Omental fat pad (tissue), 4 donors: Measurements from ENCODE around the gene ETFB. TPM values are rescaled to one million over a fixed set of nuclear protein-coding genes. Genes with fewer than 3 reads are reported as not detected.

ENCODE experiments used
- ATAC-seq: fragments of 150-250 bp; one replicate; pipeline ENCODE4 v1.9.1; 2016; ENCODE audit warnings: mild to moderate bottlenecking, moderate library complexity; ENCODE audit not compliant: low FRiP score
- DNase-seq: peaks from one replicate; pipeline ENCODE4 v3.0.0-alpha.2; 2019; ENCODE audit warnings: low spot score
- CTCF ChIP-seq, 3 donors: fragments of 450-650 bp; IDR thresholded peaks; one replicate each; pipeline ENCODE4 v1.5.1; 2016 to 2017; ENCODE audit warnings: antibody characterized with exemption in 3 of 3, mild to moderate bottlenecking in 3 of 3, moderate library complexity in 2 of 3
- total RNA-seq, 4 donors: library from RNA; depleted of rRNA; stranded (reverse); fragments of >200 nt; gene quantifications; one replicate each; pipeline ENCODE4 v1.1.0, GENCODE V29; 2016

ETFB gene
- total RNA-seq, 4 donors from 2014 or later: 136 to 251 (median 166) TPM

GRCh38 chr19:51339687-51340656, 26.2 kb downstream of the ETFB start:
- no peak for TF ChIP-seq CTCF (IDR thresholded peaks at IDR 0.05)
- peak; percentile 92 for ATAC-seq

GRCh38 chr19:51339313-51339686, 26.9 kb downstream of the ETFB start:
- DNase-seq (no peak), ATAC-seq (no peak)
- no peak for TF ChIP-seq CTCF (IDR thresholded peaks at IDR 0.05)

More at GRCh38 chr19:51339687-51340656, 26.2 kb downstream of the ETFB start:
- DNase-seq: peak; percentile 96

GRCh38 chr19:51338563-51339312, 27.4 kb downstream of the ETFB start:
- DNase-seq (peak; percentile 68), ATAC-seq (peak; percentile 69)
- TF ChIP-seq CTCF (IDR thresholded peaks at IDR 0.05): peak in 1 of 3 donors; percentile 2

- TF ChIP-seq CTCF (IDR thresholded peaks at IDR 0.05): no peak
- ATAC-seq (no peak), DNase-seq (no peak)
Observed at GRCh38 chr19:51337861-51338562, 28.2 kb downstream of the ETFB start.

GRCh38 chr19:51337141-51337860, 28.9 kb downstream of the ETFB start:
- TF ChIP-seq CTCF (IDR thresholded peaks at IDR 0.05): no peak
- ATAC-seq (no peak), DNase-seq (no peak)

GRCh38 chr19:51333836-51334460, 32.2 kb downstream of the ETFB start:
- ATAC-seq (no peak), DNase-seq (no peak)
- TF ChIP-seq CTCF (IDR thresholded peaks at IDR 0.05): no peak
